HEK293T (cell line): ENCODE data around the gene POLR3A.

Source experiments
- BHLHE40 ChIP-seq: fragments of 450-650 bp; IDR thresholded peaks from 2 replicates; pipeline ENCODE4 v1.6.1; 2016; ENCODE audit warnings: mild to moderate bottlenecking, moderate library complexity, borderline replicate concordance
- ELF4 ChIP-seq: fragments of 450-650 bp; IDR thresholded peaks from 2 replicates; pipeline ENCODE4 v1.6.1; 2017; ENCODE audit warnings: antibody characterized with exemption
- FOXK2 ChIP-seq: fragments of 450-650 bp; IDR thresholded peaks from 2 replicates; pipeline ENCODE4 v1.6.1; 2016; ENCODE audit warnings: mild to moderate bottlenecking
- FOXM1 ChIP-seq: fragments of 450-650 bp; IDR thresholded peaks from 2 replicates; pipeline ENCODE4 v1.6.1; 2017; ENCODE audit warnings: mild to moderate bottlenecking, borderline replicate concordance
- LEF1 ChIP-seq: fragments of 450-650 bp; IDR thresholded peaks from 2 replicates; pipeline ENCODE4 v1.6.1; 2017; ENCODE audit warnings: mild to moderate bottlenecking, borderline replicate concordance
- NFRKB ChIP-seq: fragments of 450-650 bp; IDR thresholded peaks from 2 replicates; pipeline ENCODE4 v1.6.1; 2016; ENCODE audit warnings: mild to moderate bottlenecking, moderate library complexity
- SP1 ChIP-seq: fragments of 450-650 bp; IDR thresholded peaks from 2 replicates; pipeline ENCODE4 v1.6.1; 2017
- TARDBP ChIP-seq: fragments of 450-650 bp; IDR thresholded peaks from 2 replicates; pipeline ENCODE4 v1.6.1; 2016
- ZNF384 ChIP-seq: fragments of 450-650 bp; IDR thresholded peaks from 2 replicates; pipeline ENCODE4 v1.6.1; 2016

- TF ChIP-seq ELF4: no peak
- TF ChIP-seq SP1: no peak
- TF ChIP-seq TARDBP: no peak
- TF ChIP-seq BHLHE40: no peak
- no peak for TF ChIP-seq ZNF384
- TF ChIP-seq LEF1: no peak
- TF ChIP-seq NFRKB: no peak
- no peak for TF ChIP-seq FOXM1
- no peak for TF ChIP-seq FOXK2
Observed at GRCh38 chr10:78038105-78038504, 8.8 kb upstream of the POLR3A start.
